ENCODE results near the gene PLA1A. TPM values are rescaled to one million over a fixed set of nuclear protein-coding genes. Genes with fewer than 3 reads are reported as not detected.
A peak's percentile ranks its signal among the peaks of the same experiment; 100 is the strongest.

Gene PLA1A
- total RNA-seq, 1 donor from 2014 or later: 37.6 TPM

DNA sequence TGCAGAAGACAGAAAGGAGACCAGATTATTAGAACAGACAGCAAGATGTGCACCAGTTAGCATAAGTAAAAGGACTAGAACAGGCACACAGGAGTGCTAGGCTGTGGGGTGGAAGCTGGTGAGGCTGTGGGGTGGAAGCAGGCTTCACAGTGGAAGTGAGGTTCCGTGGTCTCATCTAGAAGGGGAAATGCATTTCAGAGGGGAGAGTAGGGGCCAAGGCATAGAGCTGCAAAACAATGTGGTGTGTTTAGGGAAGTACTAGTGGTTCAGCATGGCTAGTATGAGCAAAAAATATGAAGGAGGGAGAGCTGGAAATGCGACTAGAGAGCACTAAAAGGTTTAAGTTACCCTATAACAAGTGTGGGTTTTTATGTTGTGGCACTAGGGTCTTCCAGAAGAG lies 56.2 kb downstream of the PLA1A start:
- no peak overlapping the region for H3K4me3 ChIP-seq
- no peaks in the 10 kb centered on the region for H3K36me3 ChIP-seq
- DNase-seq: no peak
- TF ChIP-seq, protein P1, sequence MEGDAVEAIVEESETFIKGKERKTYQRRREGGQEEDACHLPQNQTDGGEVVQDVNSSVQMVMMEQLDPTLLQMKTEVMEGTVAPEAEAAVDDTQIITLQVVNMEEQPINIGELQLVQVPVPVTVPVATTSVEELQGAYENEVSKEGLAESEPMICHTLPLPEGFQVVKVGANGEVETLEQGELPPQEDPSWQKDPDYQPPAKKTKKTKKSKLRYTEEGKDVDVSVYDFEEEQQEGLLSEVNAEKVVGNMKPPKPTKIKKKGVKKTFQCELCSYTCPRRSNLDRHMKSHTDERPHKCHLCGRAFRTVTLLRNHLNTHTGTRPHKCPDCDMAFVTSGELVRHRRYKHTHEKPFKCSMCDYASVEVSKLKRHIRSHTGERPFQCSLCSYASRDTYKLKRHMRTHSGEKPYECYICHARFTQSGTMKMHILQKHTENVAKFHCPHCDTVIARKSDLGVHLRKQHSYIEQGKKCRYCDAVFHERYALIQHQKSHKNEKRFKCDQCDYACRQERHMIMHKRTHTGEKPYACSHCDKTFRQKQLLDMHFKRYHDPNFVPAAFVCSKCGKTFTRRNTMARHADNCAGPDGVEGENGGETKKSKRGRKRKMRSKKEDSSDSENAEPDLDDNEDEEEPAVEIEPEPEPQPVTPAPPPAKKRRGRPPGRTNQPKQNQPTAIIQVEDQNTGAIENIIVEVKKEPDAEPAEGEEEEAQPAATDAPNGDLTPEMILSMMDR (IDR thresholded peaks at IDR 0.05): no peak
- no peak for ATAC-seq
- no peaks in the 10 kb centered on the region for H3K9me3 ChIP-seq
- peaks cover 13% of the 10 kb centered on the region for H3K4me1 ChIP-seq
- no peaks in the 10 kb centered on the region for H3K27me3 ChIP-seq
- intact Hi-C loops (cut with DNase I): no loop called here
- H3K27ac ChIP-seq: no peak overlapping the region

DNA sequence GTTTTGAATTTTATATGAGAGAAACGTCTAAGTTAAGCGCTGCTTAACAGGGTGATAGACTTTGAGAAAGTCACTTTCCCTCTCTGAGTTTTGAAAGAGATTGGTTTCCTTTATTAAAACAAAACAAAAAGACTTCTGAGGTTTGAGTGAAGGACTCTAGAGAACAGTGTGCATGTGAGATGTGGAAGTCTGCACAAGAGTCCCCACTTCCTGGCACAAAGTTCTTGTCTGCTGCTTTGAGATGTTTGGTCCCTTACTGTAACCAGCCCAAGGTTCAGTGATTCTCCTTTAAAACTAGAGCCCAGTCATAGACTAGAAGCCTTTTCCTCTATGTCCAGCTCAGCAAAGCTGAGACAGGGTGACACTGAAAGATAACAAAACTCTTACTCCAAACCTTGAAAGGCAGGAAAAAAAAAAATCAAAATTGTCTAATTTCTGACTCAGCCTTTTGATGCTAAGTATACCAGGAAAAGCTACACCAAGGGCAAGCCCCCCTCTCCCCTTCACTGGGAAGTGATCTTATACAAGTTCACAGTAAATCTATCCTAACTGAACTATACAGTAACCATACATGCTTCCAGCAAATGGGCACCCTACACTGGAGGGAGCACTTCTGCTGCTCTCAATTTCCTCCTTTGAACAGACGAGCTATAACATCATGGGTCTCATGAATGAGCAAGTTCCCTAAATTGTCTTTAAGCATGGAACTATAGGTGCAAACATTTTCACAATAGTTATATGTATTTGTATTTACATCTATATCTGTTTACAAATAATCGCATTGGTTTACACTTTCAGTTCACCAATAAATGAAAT lies 60.4 kb downstream of the PLA1A start:
- ATAC-seq (peak; percentile 66), DNase-seq (no peak)
- H3K27me3 ChIP-seq: no peaks in the 10 kb centered on the region
- H3K27ac ChIP-seq: no peak overlapping the region
- no peak overlapping the region for H3K4me3 ChIP-seq
- no peaks in the 10 kb centered on the region for H3K9me3 ChIP-seq
- no peaks in the 10 kb centered on the region for H3K36me3 ChIP-seq
- peaks cover 17% of the 10 kb centered on the region for H3K4me1 ChIP-seq
- intact Hi-C loops (cut with DNase I): no loop called here
- TF ChIP-seq, protein P1 (IDR thresholded peaks at IDR 0.05): no peak

DNA sequence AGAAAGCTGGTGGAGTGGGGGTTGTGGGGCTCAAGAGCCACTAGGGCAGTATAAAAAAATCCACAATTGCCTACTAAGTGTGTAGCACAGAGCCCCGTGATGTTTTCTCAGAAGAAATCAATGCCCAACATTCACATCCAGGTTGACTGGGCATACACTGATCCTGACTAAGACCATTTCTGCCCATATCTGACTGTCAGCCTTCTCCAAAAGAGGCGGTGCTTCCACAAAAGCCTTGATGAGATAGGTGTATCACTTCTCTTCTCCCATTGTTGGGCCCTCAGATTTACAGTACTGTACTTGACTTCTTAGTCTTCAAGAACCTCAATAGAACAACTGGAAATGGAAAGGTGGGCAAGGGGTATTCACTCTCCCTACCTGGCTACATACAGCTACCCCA lies 61.3 kb downstream of the PLA1A start:
- Histone ChIP-seq H3K4me3 (no peak overlapping the region), H3K36me3 (no peaks in the 10 kb centered on the region), H3K4me1 (peaks cover 17% of the 10 kb centered on the region), H3K27me3 (no peaks in the 10 kb centered on the region), H3K27ac (no peak overlapping the region), H3K9me3 (no peaks in the 10 kb centered on the region)
- DNase-seq (no peak), ATAC-seq (no peak)
- intact Hi-C loops (cut with DNase I): no loop called here
- TF ChIP-seq, protein P1 (IDR thresholded peaks at IDR 0.05): no peak

DNA sequence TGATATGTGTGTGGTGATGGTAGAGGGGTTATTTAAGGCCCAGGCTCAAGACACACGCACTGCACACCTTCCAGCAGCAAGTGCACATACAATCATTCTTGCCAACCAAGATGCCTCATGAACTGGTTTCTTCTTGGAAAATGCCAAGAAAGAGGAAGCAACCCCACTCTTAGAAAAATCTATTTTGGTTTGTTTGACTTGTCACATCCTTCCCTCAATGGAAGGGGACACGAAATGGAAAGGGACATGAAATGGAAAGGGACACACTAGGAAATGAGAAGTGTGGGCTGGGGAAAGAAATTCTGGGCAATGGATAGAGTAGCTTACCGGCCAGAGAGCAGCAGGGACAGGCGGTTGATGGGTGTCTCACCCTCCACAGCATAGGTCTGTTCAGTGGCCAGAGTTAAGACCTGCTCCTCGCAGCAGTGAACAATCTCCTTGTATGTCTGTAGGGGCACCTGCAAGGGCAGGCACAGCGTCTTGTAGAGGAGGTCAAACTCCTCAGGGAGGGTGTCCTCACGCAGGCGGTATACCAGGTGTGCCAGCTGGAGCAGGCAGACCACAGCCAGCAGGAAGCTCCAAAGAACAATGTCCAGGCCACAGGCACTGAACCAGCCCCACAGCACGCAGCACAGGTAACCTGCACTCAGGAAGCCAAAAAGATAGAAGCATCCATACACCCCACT lies 62.1 kb downstream of the PLA1A start:
- Histone ChIP-seq H3K4me1 (peaks cover 17% of the 10 kb centered on the region), H3K27me3 (no peaks in the 10 kb centered on the region), H3K36me3 (no peaks in the 10 kb centered on the region), H3K27ac (no peak overlapping the region), H3K9me3 (no peaks in the 10 kb centered on the region), H3K4me3 (no peak overlapping the region)
- ATAC-seq (peak; percentile 28), DNase-seq (no peak)
- TF ChIP-seq, protein P1 (IDR thresholded peaks at IDR 0.05): no peak
- intact Hi-C loops (cut with DNase I): no loop called here

DNA sequence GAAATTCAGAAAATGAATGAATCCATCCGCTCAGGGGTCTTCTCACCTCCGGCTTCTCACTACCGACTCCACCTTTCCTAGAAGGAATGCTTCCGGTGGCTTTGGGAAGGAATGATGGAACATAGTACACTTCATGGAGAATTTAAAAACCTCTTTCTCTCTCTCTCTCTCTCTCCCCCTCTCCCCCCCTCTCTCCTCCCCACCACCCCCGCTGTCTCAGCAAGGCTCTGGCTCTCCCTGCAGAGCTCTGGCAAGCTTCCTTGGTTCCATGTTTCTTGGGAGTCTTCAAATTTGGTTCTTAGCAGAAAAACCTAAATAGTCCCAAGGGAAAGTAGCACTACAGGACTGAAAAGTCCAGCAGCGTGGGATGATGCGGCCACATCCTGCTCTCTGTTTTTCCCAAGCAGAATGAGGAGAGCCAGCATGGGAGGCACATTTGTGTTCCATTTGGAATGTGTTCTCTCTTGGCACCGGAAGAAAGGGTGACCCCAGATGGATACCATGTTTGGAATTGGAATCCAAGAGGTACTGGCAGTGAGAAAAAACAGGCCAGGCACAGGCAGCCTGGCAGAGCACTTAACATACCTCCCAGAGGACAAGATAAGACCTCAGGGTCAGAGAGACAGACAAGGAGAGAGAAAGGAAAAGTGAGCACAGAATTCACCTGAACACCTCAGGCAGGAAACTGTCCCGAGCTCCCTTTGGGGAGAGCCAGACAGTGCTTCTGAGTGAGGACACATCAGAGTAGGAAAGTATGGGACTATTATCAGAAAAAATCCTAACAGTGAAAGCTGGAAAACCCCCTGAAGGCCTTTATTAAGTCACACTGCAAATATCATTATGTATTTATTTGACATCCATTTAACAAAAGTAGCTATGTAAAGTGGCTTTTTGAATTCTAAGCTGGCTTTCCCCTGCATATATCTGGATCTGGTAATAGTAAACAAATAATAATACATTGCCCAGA lies 63.1 kb downstream of the PLA1A start, which contains the start of gene POPDC2:
Gene POPDC2 (minus strand): TSS at position 116 of the 967 bp plus-strand sequence. CDS start 166 bp downstream, outside the sequence.
- DNase-seq (no peak), ATAC-seq (no peak)
- intact Hi-C loops (cut with DNase I): no loop called here
- TF ChIP-seq, protein P1 (IDR thresholded peaks at IDR 0.05): no peak
- Histone ChIP-seq H3K36me3 (no peaks in the 10 kb centered on the region), H3K27ac (no peak within 1 kb of the TSS), H3K4me3 (no peak within 1 kb of the TSS), H3K27me3 (no peaks in the 10 kb centered on the region), H3K9me3 (no peaks in the 10 kb centered on the region), H3K4me1 (peaks cover 17% of the 10 kb centered on the region)

All from upper lobe of right lung (tissue), 1 donor.